Stimulated activated CD4-positive, alpha-beta T cell treated with anti-CD3 and anti-CD28 coated beads, Interleukin-12 subunit alpha, Interleukin-12 subunit beta, amount 100 ng/mL, for 4 hours (primary cell): ENCODE measurements around the gene ASTN2.
A peak's percentile ranks its signal among the peaks of the same experiment; 100 is the strongest.
"Not testable (repeated sequence)": the region's sequence is repeated elsewhere in the genome, so short reads cannot be mapped to it uniquely, and the experiment has no call there.

ENCODE experiments used
- DNase-seq: peaks from one replicate; pipeline ENCODE4 v3.0.0-alpha.2; 2020

Gene ASTN2

GRCh38 chr9:116713271-116713670 lies 701.6 kb downstream of the ASTN2 start:
- DNase-seq = no peak

GRCh38 chr9:116712781-116713180 lies 702.1 kb downstream of the ASTN2 start:
- DNase-seq = no peak

GRCh38 chr9:116706310-116707290 lies 708.3 kb downstream of the ASTN2 start:
- no peak for DNase-seq

- DNase-seq = no peak
Measured at GRCh38 chr9:116705531-116705930, 709.3 kb downstream of the ASTN2 start.

- no peak for DNase-seq
Measured at GRCh38 chr9:116704470-116704869, 710.4 kb downstream of the ASTN2 start.

GRCh38 chr9:116703634-116704033 lies 711.2 kb downstream of the ASTN2 start:
- no peak for DNase-seq

GRCh38 chr9:116701940-116702642 lies 712.8 kb downstream of the ASTN2 start:
- no peak for DNase-seq

- no peak for DNase-seq
Measured at GRCh38 chr9:116700882-116701865, 713.7 kb downstream of the ASTN2 start.

- DNase-seq = no peak
Measured at GRCh38 chr9:116700279-116700678, 714.6 kb downstream of the ASTN2 start.

- no peak for DNase-seq
Measured at GRCh38 chr9:116697887-116698286, 717.0 kb downstream of the ASTN2 start.

GRCh38 chr9:116697362-116697761 lies 717.5 kb downstream of the ASTN2 start:
- DNase-seq = no peak

GRCh38 chr9:116695438-116695837 lies 719.4 kb downstream of the ASTN2 start:
- DNase-seq = no peak

GRCh38 chr9:116694785-116695291 lies 720.0 kb downstream of the ASTN2 start:
- no peak for DNase-seq

GRCh38 chr9:116693233-116693731 lies 721.6 kb downstream of the ASTN2 start:
- no peak for DNase-seq

GRCh38 chr9:116692616-116693015 lies 722.2 kb downstream of the ASTN2 start:
- DNase-seq = no peak

GRCh38 chr9:116691607-116692006 lies 723.2 kb downstream of the ASTN2 start:
- DNase-seq = no peak

GRCh38 chr9:116690805-116691204 lies 724.1 kb downstream of the ASTN2 start:
- not testable (repeated sequence) for DNase-seq

GRCh38 chr9:116689486-116690032 lies 725.3 kb downstream of the ASTN2 start:
- DNase-seq = no peak

- DNase-seq = no peak
Measured at GRCh38 chr9:116688806-116689485, 725.9 kb downstream of the ASTN2 start.

- DNase-seq = no peak
Measured at GRCh38 chr9:116687754-116688135, 727.1 kb downstream of the ASTN2 start.

GRCh38 chr9:116687074-116687753 lies 727.6 kb downstream of the ASTN2 start, which contains the start of gene TRIM32:
TSS of gene TRIM32 (plus strand) at chr9:116687305. CDS start at chr9:116697743, 10,438 bp downstream.
- DNase-seq = peak; percentile 97
